Measurements from ENCODE around the gene C2CD4D. TPM values are rescaled to one million over a fixed set of nuclear protein-coding genes. Genes with fewer than 3 reads are reported as not detected.
"Not testable (repeated sequence)": the region's sequence is repeated elsewhere in the genome, so short reads cannot be mapped to it uniquely, and the experiment has no call there.

Gene C2CD4D
- polyA plus RNA-seq (2011; rRNA removed) (not detected in 2 replicates), polyA minus RNA-seq (2011; rRNA and poly(A)+ RNA removed) (not detected in 2 replicates)

DNA sequence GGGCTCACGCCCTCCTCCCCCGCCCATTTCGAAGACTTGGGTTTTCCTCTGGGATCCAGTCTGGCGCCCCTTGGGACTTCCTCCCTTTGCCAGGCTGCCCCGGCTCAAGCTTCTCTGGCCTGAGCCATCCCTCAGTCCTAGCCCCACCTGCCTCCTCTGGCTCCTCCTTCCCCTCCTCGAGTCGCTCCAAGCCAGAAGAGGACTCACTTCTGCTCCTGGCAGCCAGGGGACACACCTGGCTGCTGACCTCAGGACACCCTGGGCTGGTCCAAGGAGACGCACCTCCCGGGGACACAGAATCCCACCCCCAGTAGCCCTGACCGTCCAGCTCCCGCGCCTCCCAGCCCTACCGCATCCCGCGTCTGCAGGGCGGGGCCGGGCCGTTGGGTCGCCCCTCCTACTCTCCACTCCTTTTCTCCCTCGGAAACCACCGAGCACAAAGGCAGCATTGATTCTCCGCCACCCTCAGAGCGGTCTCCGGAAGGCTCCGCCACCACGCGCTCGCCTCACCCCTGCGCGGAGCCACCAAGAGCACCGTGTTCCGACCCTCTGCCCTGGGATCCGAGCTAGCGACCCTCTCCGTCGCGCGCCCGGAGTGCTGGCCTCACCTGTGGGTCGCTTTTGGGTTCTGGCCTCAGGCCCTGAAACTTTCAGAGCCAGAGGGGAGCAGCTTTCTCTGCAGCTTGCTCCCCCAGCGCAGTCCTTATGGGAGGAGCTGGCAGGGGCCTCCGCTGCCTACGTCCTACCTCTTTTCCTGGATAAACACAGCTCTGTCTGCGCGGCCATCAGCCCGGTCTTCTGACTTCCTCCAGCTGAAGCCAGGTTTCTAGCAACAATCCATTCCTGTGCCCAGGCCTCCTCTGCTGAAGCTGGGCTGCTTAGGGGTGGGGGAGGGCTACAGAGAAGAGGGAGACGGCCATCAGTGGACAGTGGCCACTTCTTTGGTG is at the start of gene C2CD4D:
Gene C2CD4D (minus strand): TSS at position 364 of the 947 bp plus-strand sequence. CDS start 831 bp downstream, outside the sequence.
- Histone ChIP-seq H3K36me3 (ENCODE audit: control insufficient read depth, insufficient read depth, low read length) (no peaks in the 10 kb centered on the region), H3K4me3 (ENCODE audit: low read depth, low read length) (0 out of 2 replicates have a peak within 1 kb of the TSS, but pooled peaks have one; percentile 8), H3K27me3 (ENCODE audit: control insufficient read depth, insufficient read depth, low read length) (peaks cover 22% of the 10 kb centered on the region)
- no peak for DNase-seq (ENCODE audit: low read depth)
- TF ChIP-seq, protein P1, sequence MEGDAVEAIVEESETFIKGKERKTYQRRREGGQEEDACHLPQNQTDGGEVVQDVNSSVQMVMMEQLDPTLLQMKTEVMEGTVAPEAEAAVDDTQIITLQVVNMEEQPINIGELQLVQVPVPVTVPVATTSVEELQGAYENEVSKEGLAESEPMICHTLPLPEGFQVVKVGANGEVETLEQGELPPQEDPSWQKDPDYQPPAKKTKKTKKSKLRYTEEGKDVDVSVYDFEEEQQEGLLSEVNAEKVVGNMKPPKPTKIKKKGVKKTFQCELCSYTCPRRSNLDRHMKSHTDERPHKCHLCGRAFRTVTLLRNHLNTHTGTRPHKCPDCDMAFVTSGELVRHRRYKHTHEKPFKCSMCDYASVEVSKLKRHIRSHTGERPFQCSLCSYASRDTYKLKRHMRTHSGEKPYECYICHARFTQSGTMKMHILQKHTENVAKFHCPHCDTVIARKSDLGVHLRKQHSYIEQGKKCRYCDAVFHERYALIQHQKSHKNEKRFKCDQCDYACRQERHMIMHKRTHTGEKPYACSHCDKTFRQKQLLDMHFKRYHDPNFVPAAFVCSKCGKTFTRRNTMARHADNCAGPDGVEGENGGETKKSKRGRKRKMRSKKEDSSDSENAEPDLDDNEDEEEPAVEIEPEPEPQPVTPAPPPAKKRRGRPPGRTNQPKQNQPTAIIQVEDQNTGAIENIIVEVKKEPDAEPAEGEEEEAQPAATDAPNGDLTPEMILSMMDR (IDR thresholded peaks at IDR 0.05; ENCODE audit: insufficient read depth, low read depth, low read length): no peak
- CTCF ChIA-PET: no interaction called here
- POLR2A ChIA-PET: no interaction called here

GRCh38 chr1:151888972-151889570 is 49.5 kb upstream of the C2CD4D start:
- CTCF ChIA-PET: interaction anchor here (0.8 to 2.2 kb wide), 8 partner anchors 9 to 145 kb away, joined by 3 to 11 read pairs (median 4); partner anchors contain the start of gene THEM4
- no peak overlapping the region for H3K4me3 ChIP-seq (ENCODE audit: low read depth, low read length)

GRCh38 chr1:151887028-151887427 is 47.4 kb upstream of the C2CD4D start:
- Histone ChIP-seq H3K27me3 (ENCODE audit: control insufficient read depth, insufficient read depth, low read length) (no peaks in the 10 kb centered on the region), H3K36me3 (ENCODE audit: control insufficient read depth, insufficient read depth, low read length) (no peaks in the 10 kb centered on the region), H3K4me3 (ENCODE audit: low read depth, low read length) (no peak overlapping the region)
- no peak for DNase-seq (ENCODE audit: low read depth)
- TF ChIP-seq, protein P1 (IDR thresholded peaks at IDR 0.05; ENCODE audit: insufficient read depth, low read depth, low read length): no peak
- POLR2A ChIA-PET: no interaction called here
- CTCF ChIA-PET: interaction anchor here (1.3 to 1.8 kb wide), 3 partner anchors 9 to 128 kb away, joined by 3 to 5 read pairs (median 3); partner anchors contain the start of gene THEM4

More at GRCh38 chr1:151888972-151889570, 49.5 kb upstream of the C2CD4D start:
- peaks cover 2% of the 10 kb centered on the region for H3K36me3 ChIP-seq (ENCODE audit: control insufficient read depth, insufficient read depth, low read length)
- H3K27me3 ChIP-seq (ENCODE audit: control insufficient read depth, insufficient read depth, low read length): no peaks in the 10 kb centered on the region
- DNase-seq (ENCODE audit: low read depth): no peak
- POLR2A ChIA-PET: no interaction called here
- TF ChIP-seq, protein P1 (IDR thresholded peaks at IDR 0.05; ENCODE audit: insufficient read depth, low read depth, low read length): no peak

DNA sequence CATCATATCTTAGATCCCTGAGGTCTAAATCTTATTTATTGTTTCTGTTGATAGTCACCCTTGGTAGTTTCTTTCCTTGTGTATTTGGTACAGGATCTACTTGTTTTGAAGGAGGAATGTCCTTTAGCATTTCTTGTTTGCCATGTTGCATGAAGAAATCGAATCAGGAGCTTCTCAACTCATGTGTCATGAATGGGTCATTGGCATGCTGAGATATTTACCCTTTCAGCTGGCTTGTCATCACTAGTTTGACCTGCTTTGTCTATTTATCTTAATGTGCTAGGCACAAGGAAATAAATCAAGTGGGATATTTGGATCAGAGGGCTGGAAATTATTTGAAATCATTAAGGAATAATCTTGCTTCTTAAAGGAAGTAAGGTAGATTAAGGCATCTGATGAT is 45.9 kb upstream of the C2CD4D start:
- DNase-seq (ENCODE audit: low read depth): no peak
- no peaks in the 10 kb centered on the region for H3K27me3 ChIP-seq (ENCODE audit: control insufficient read depth, insufficient read depth, low read length)
- POLR2A ChIA-PET: no interaction called here
- H3K36me3 ChIP-seq (ENCODE audit: control insufficient read depth, insufficient read depth, low read length): no peaks in the 10 kb centered on the region
- CTCF ChIA-PET: interaction anchor here (0.8 kb wide), 1 partner anchor 37 kb away, joined by 4 read pairs; no protein-coding TSS in a partner anchor
- TF ChIP-seq, protein P1 (IDR thresholded peaks at IDR 0.05; ENCODE audit: insufficient read depth, low read depth, low read length): no peak
- H3K4me3 ChIP-seq (ENCODE audit: low read depth, low read length): no peak overlapping the region

GRCh38 chr1:151884879-151885278 is 45.3 kb upstream of the C2CD4D start:
- CTCF ChIA-PET: interaction anchor here (1.5 kb wide), 1 partner anchor 13 kb away, joined by 3 read pairs; no protein-coding TSS in a partner anchor
- DNase-seq (ENCODE audit: low read depth); POLR2A ChIA-PET; H3K4me3 ChIP-seq (ENCODE audit: low read depth, low read length); H3K27me3 ChIP-seq (ENCODE audit: control insufficient read depth, insufficient read depth, low read length); H3K36me3 ChIP-seq (ENCODE audit: control insufficient read depth, insufficient read depth, low read length): not testable (repeated sequence)

DNA sequence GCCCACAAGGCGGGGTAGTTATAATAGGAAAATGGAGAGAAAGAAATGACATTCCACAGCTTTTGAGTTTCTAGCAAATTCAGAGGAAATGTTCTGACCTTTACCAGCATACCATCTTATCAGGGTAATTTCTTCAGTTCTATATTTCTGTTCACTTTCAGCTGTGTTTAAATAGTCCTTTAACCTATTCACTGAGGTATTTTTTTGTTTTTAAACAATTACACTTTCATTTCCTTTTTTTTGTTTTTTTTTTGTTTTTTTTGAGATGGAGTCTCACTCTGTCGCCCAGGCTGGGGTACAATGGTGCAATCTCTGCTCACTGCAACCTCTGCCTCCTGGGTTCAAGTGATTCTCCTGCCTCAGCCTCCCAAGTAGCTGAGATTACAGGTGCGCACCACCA is 44.8 kb upstream of the C2CD4D start:
- POLR2A ChIA-PET; H3K27me3 ChIP-seq (ENCODE audit: control insufficient read depth, insufficient read depth, low read length); H3K4me3 ChIP-seq (ENCODE audit: low read depth, low read length); DNase-seq (ENCODE audit: low read depth); H3K36me3 ChIP-seq (ENCODE audit: control insufficient read depth, insufficient read depth, low read length): not testable (repeated sequence)
- CTCF ChIA-PET: interaction anchor here (1.4 to 1.5 kb wide), 2 partner anchors 13 to 84 kb away, joined by 3 read pairs; no protein-coding TSS in a partner anchor

DNA sequence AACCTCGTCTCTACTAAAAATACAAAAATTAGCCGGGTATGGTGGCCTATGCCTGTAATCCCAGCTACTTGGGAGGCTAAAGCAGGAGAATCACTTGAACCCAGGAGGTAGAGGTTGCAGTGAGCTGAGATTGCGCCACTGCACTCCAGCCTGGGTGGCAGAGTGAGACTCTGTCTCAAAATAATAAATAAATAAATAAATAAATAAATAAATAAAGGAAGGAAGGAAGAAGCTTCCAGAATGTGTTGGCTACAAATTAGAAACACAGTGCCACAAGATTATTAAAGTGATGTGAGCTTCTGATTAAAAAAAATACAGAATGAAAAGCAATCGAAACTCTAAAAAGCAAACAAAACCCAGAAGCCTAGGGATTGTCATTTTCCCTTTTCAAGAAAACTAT is 44.3 kb upstream of the C2CD4D start:
- DNase-seq (ENCODE audit: low read depth); POLR2A ChIA-PET; H3K27me3 ChIP-seq (ENCODE audit: control insufficient read depth, insufficient read depth, low read length); H3K36me3 ChIP-seq (ENCODE audit: control insufficient read depth, insufficient read depth, low read length); H3K4me3 ChIP-seq (ENCODE audit: low read depth, low read length): not testable (repeated sequence)
- CTCF ChIA-PET: interaction anchor here (1.4 to 1.5 kb wide), 2 partner anchors 12 to 84 kb away, joined by 3 read pairs; no protein-coding TSS in a partner anchor

- POLR2A ChIA-PET; H3K36me3 ChIP-seq (ENCODE audit: control insufficient read depth, insufficient read depth, low read length); H3K27me3 ChIP-seq (ENCODE audit: control insufficient read depth, insufficient read depth, low read length); H3K4me3 ChIP-seq (ENCODE audit: low read depth, low read length); CTCF ChIA-PET; DNase-seq (ENCODE audit: low read depth): not testable (repeated sequence)
These were observed 43.3 kb upstream of the C2CD4D start for GRCh38 chr1:151882918-151883317.
